GM20431 (cell line): Measurements from ENCODE around the gene DEPDC4.
"Not testable (repeated sequence)": the region's sequence is repeated elsewhere in the genome, so short reads cannot be mapped to it uniquely, and the experiment has no call there.

Experiments used
- in situ Hi-C: fragments of 300-500 bp; cut with MseI, MboI; formaldehyde crosslinking; loops from one replicate; pipeline ENCODE4 v1.15.0; 2020; ENCODE audit warnings: low sequenced_read_pairs; ENCODE audit not compliant: unreplicated experiment

The DEPDC4 gene

GRCh38 chr12:100265732-100266584 lies 921 bp downstream of the DEPDC4 start:
- in situ Hi-C loops = no loop called here

- in situ Hi-C loops = not testable (repeated sequence)
These were observed 1.8 kb downstream of the DEPDC4 start for GRCh38 chr12:100265107-100265506.

- in situ Hi-C loops = no loop called here
These were observed 3.7 kb downstream of the DEPDC4 start for GRCh38 chr12:100263131-100263530.

- in situ Hi-C loops = no loop called here
These were observed 8.8 kb downstream of the DEPDC4 start for GRCh38 chr12:100258127-100258526.

- in situ Hi-C loops = no loop called here
These were observed 12.0 kb downstream of the DEPDC4 start for GRCh38 chr12:100254876-100255275.

- in situ Hi-C loops = no loop called here
These were observed 13.4 kb downstream of the DEPDC4 start for GRCh38 chr12:100253437-100253836.

- in situ Hi-C loops = no loop called here
These were observed 15.0 kb downstream of the DEPDC4 start for GRCh38 chr12:100251917-100252316.

- in situ Hi-C loops = loop anchor here (25.0 kb wide), 2 partner anchors 162 to 312 kb away; partner anchors contain the start of gene GAS2L3
These were observed 16.9 kb downstream of the DEPDC4 start for GRCh38 chr12:100249941-100250340.

- in situ Hi-C loops = loop anchor here (25.0 kb wide), 2 partner anchors 163 to 313 kb away; partner anchors contain the start of gene GAS2L3
These were observed 18.0 kb downstream of the DEPDC4 start for GRCh38 chr12:100248886-100249285.

GRCh38 chr12:100247765-100248164 lies 19.1 kb downstream of the DEPDC4 start:
- in situ Hi-C loops = loop anchor here (25.0 kb wide), 2 partner anchors 165 to 315 kb away; partner anchors contain the start of gene GAS2L3

GRCh38 chr12:100243137-100243536 lies 23.7 kb downstream of the DEPDC4 start:
- in situ Hi-C loops = loop anchor here (25.0 kb wide), 2 partner anchors 169 to 319 kb away; partner anchors contain the start of gene GAS2L3

GRCh38 chr12:100239589-100239988 lies 27.3 kb downstream of the DEPDC4 start:
- in situ Hi-C loops = loop anchor here (25.0 kb wide), 2 partner anchors 173 to 323 kb away; partner anchors contain the start of gene GAS2L3

GRCh38 chr12:100238801-100239200 lies 28.1 kb downstream of the DEPDC4 start:
- in situ Hi-C loops = loop anchor here (25.0 kb wide), 2 partner anchors 174 to 324 kb away; partner anchors contain the start of gene GAS2L3

- in situ Hi-C loops = loop anchor here (25.0 kb wide), 2 partner anchors 178 to 328 kb away; partner anchors contain the start of gene GAS2L3
These were observed 32.1 kb downstream of the DEPDC4 start for GRCh38 chr12:100234591-100235304.

- in situ Hi-C loops = loop anchor here (25.0 kb wide), 2 partner anchors 178 to 328 kb away; partner anchors contain the start of gene GAS2L3
These were observed 32.7 kb downstream of the DEPDC4 start for GRCh38 chr12:100234166-100234565.

- in situ Hi-C loops = loop anchor here (25.0 kb wide), 2 partner anchors 180 to 330 kb away; partner anchors contain the start of gene GAS2L3
These were observed 35.0 kb downstream of the DEPDC4 start for GRCh38 chr12:100231873-100232272.

GRCh38 chr12:100229876-100230275 lies 37.0 kb downstream of the DEPDC4 start:
- in situ Hi-C loops = loop anchor here (25.0 kb wide), 2 partner anchors 182 to 332 kb away; partner anchors contain the start of gene GAS2L3

GRCh38 chr12:100229036-100229635 lies 37.7 kb downstream of the DEPDC4 start:
- in situ Hi-C loops = loop anchor here (25.0 kb wide), 2 partner anchors 183 to 333 kb away; partner anchors contain the start of gene GAS2L3

GRCh38 chr12:100225491-100225890 lies 41.4 kb downstream of the DEPDC4 start:
- in situ Hi-C loops = loop anchor here (25.0 kb wide), 2 partner anchors 187 to 337 kb away; partner anchors contain the start of gene GAS2L3

- in situ Hi-C loops = not testable (repeated sequence)
These were observed 44.7 kb downstream of the DEPDC4 start for GRCh38 chr12:100222173-100222572.
